Ectodermal cell (in vitro differentiated cells): ENCODE data around the gene TMEM86B. TPM values are rescaled to one million over a fixed set of nuclear protein-coding genes. Genes with fewer than 3 reads are reported as not detected.

ENCODE experiments used
- H3K27ac ChIP-seq: 2 replicates; pipeline ENCODE4 v1.7.0; 2013; ENCODE audit warnings: mild to moderate bottlenecking, low read depth, low read length; ENCODE audit not compliant: insufficient read depth, poor library complexity, severe bottlenecking
- H3K27me3 ChIP-seq: 2 replicates; pipeline ENCODE4 v1.7.0; 2013; ENCODE audit warnings: mild to moderate bottlenecking, low read length; ENCODE audit not compliant: insufficient read depth, control insufficient read depth, poor library complexity, severe bottlenecking
- H3K36me3 ChIP-seq: one replicate; pipeline ENCODE4 v1.7.0; 2013; ENCODE audit warnings: low read length; ENCODE audit not compliant: control insufficient read depth, insufficient read depth
- H3K4me1 ChIP-seq: one replicate; pipeline ENCODE4 v1.7.0; 2013; ENCODE audit warnings: low read length; ENCODE audit not compliant: control insufficient read depth, insufficient read depth
- H3K4me3 ChIP-seq: 2 replicates; pipeline ENCODE4 v1.7.0; 2013; ENCODE audit warnings: low read depth, low read length, control low read depth; ENCODE audit not compliant: insufficient read depth
- H3K9me3 ChIP-seq: 2 replicates; pipeline ENCODE4 v1.7.0; 2013; ENCODE audit warnings: mild to moderate bottlenecking, low read length, moderate library complexity; ENCODE audit not compliant: control insufficient read depth
- WGBS, 2 experiments: methylation state at CpG; one replicate each; pipeline ENCODE4 v1.1.7; 2013; ENCODE audit warnings: missing lambda C conversion rate in 2 of 2; 5-methylcytosine and 5-hydroxymethylcytosine counted together
- polyA plus RNA-seq, 4 experiments: library from polyadenylated mRNA; stranded (reverse); fragments of 50-300 nt; gene quantifications; one replicate each; pipeline ENCODE4 v1.2.3, GENCODE V29; 2013

Gene TMEM86B
- polyA plus RNA-seq (2013, experiment 1 of 4), result 3.4 TPM
- polyA plus RNA-seq (2013, experiment 2 of 4), result 3.9 TPM
- polyA plus RNA-seq (2013, experiment 3 of 4), result 3.9 TPM
- 4.6 TPM for polyA plus RNA-seq (2013, experiment 4 of 4)

- H3K27me3 ChIP-seq, result no peaks in the 10 kb centered on the region
- H3K4me1 ChIP-seq, result no peaks in the 10 kb centered on the region
- H3K4me3 ChIP-seq, result no peak within 1 kb of the TSS
- 94 to 95% methylated on average over 12 of the region's 12 CpGs for WGBS, 2 experiments
- no peak within 1 kb of the TSS for H3K27ac ChIP-seq
- peaks cover 8% of the 10 kb centered on the region for H3K36me3 ChIP-seq
- no peaks in the 10 kb centered on the region for H3K9me3 ChIP-seq
These were observed at the start of gene TMEM86B for GRCh38 chr19:55228403-55229031. TSS of gene TMEM86B (minus strand) at chr19:55228763. CDS start at chr19:55228741, 22 bp downstream.

GRCh38 chr19:55277494-55277893 lies 48.9 kb upstream of the TMEM86B start:
- Histone ChIP-seq H3K9me3 (no peaks in the 10 kb centered on the region), H3K27me3 (no peaks in the 10 kb centered on the region), H3K4me3 (no peak overlapping the region), H3K36me3 (peaks cover 9% of the 10 kb centered on the region), H3K27ac (no peak overlapping the region), H3K4me1 (peaks cover 18% of the 10 kb centered on the region)
- WGBS, 2 experiments, result 87 to 88% methylated on average over 17 of the region's 17 CpGs

GRCh38 chr19:55276720-55277430 lies 48.3 kb upstream of the TMEM86B start:
- Histone ChIP-seq H3K4me1 (peaks cover 18% of the 10 kb centered on the region), H3K36me3 (peaks cover 9% of the 10 kb centered on the region), H3K4me3 (no peak overlapping the region), H3K27me3 (no peaks in the 10 kb centered on the region), H3K9me3 (no peaks in the 10 kb centered on the region), H3K27ac (no peak overlapping the region)
- 96% methylated on average over 15 of the region's 15 CpGs for WGBS, 2 experiments

GRCh38 chr19:55275851-55276719 lies 47.5 kb upstream of the TMEM86B start:
- WGBS, 2 experiments, result 94 to 96% methylated on average over 17 of the region's 17 CpGs
- Histone ChIP-seq H3K9me3 (no peaks in the 10 kb centered on the region), H3K27me3 (no peaks in the 10 kb centered on the region), H3K27ac (no peak overlapping the region), H3K4me3 (no peak overlapping the region), H3K36me3 (peaks cover 9% of the 10 kb centered on the region), H3K4me1 (peaks cover 18% of the 10 kb centered on the region)

GRCh38 chr19:55273978-55274707 lies 45.6 kb upstream of the TMEM86B start:
- Histone ChIP-seq H3K36me3 (peaks cover 9% of the 10 kb centered on the region), H3K4me1 (peaks cover 11% of the 10 kb centered on the region), H3K9me3 (no peaks in the 10 kb centered on the region), H3K4me3 (no peak overlapping the region), H3K27me3 (no peaks in the 10 kb centered on the region), H3K27ac (no peak overlapping the region)
- WGBS, 2 experiments, result 95 to 96% methylated on average over 36 of the region's 36 CpGs

GRCh38 chr19:55272142-55272541 lies 43.6 kb upstream of the TMEM86B start:
- no peaks in the 10 kb centered on the region for H3K9me3 ChIP-seq
- no peaks in the 10 kb centered on the region for H3K4me1 ChIP-seq
- peaks cover 9% of the 10 kb centered on the region for H3K36me3 ChIP-seq
- H3K27ac ChIP-seq, result no peak overlapping the region
- WGBS, 2 experiments, result 92 to 94% methylated on average over 18 of the region's 18 CpGs
- no peak overlapping the region for H3K4me3 ChIP-seq
- no peaks in the 10 kb centered on the region for H3K27me3 ChIP-seq

- WGBS, 2 experiments, result 93 to 94% methylated on average over 25 of the region's 25 CpGs
- H3K4me1 ChIP-seq, result no peaks in the 10 kb centered on the region
- no peaks in the 10 kb centered on the region for H3K9me3 ChIP-seq
- H3K4me3 ChIP-seq, result no peak overlapping the region
- no peaks in the 10 kb centered on the region for H3K27me3 ChIP-seq
- peaks cover 6% of the 10 kb centered on the region for H3K36me3 ChIP-seq
- H3K27ac ChIP-seq, result no peak overlapping the region
These were observed 41.8 kb upstream of the TMEM86B start for GRCh38 chr19:55270172-55270942.

GRCh38 chr19:55269299-55269698 lies 40.7 kb upstream of the TMEM86B start:
- Histone ChIP-seq H3K27me3 (no peaks in the 10 kb centered on the region), H3K4me1 (no peaks in the 10 kb centered on the region), H3K27ac (no peak overlapping the region), H3K36me3 (peaks cover 6% of the 10 kb centered on the region), H3K4me3 (no peak overlapping the region), H3K9me3 (no peaks in the 10 kb centered on the region)
- 92 to 93% methylated on average over 8 of the region's 8 CpGs for WGBS, 2 experiments

- H3K27ac ChIP-seq, result no peak overlapping the region
- 91 to 97% methylated on average over 4 of the region's 4 CpGs for WGBS, 2 experiments
- H3K9me3 ChIP-seq, result no peaks in the 10 kb centered on the region
- H3K4me1 ChIP-seq, result no peaks in the 10 kb centered on the region
- peaks cover 3% of the 10 kb centered on the region for H3K36me3 ChIP-seq
- H3K27me3 ChIP-seq, result no peaks in the 10 kb centered on the region
- no peak overlapping the region for H3K4me3 ChIP-seq
These were observed 38.3 kb upstream of the TMEM86B start for GRCh38 chr19:55266840-55267239.
